Measurements from ENCODE around the gene SEPHS1.
A peak's percentile ranks its signal among the peaks of the same experiment; 100 is the strongest.
"Not testable (repeated sequence)": the region's sequence is repeated elsewhere in the genome, so short reads cannot be mapped to it uniquely, and the experiment has no call there.

SEPHS1 gene

GRCh38 chr10:13276749-13277365, 71.2 kb downstream of the SEPHS1 start:
- no peak for DNase-seq

- not testable (repeated sequence) for DNase-seq
Measured at GRCh38 chr10:13276146-13276545, 71.9 kb downstream of the SEPHS1 start.

- DNase-seq: no peak
Measured at GRCh38 chr10:13272164-13272571, 75.9 kb downstream of the SEPHS1 start.

GRCh38 chr10:13271552-13272163, 76.4 kb downstream of the SEPHS1 start:
- DNase-seq: peak; percentile 57 to 60

- no peak for DNase-seq
Measured at GRCh38 chr10:13270877-13271551, 77.1 kb downstream of the SEPHS1 start.

GRCh38 chr10:13268841-13269240, 79.3 kb downstream of the SEPHS1 start:
- DNase-seq: no peak

- DNase-seq: no peak
Measured at GRCh38 chr10:13268310-13268709, 79.8 kb downstream of the SEPHS1 start.

Data from CD4-positive, alpha-beta T cell treated with Interleukin-4 for 1 hour (primary cell).